Esophagus muscularis mucosa (tissue), 4 donors: Measurements from ENCODE around the gene MORC2.

Experiments used
- CTCF ChIP-seq, 3 experiments: fragments of 200-600 bp in 2 of 3; fragments of 450-650 bp in 1 of 3; sonication (generic) in 2 of 3; IDR thresholded peaks; one replicate each; pipeline ENCODE4 v1.5.1; 2017 to 2019; ENCODE audit warnings: antibody characterized with exemption in 3 of 3, mild to moderate bottlenecking in 2 of 3, moderate library complexity in 1 of 3
- EP300 ChIP-seq: sonication (generic); formaldehyde crosslinking; IDR thresholded peaks from one replicate; pipeline ENCODE4 v1.6.1; 2017; ENCODE audit warnings: antibody characterized with exemption
- POLR2A ChIP-seq: fragments of 450-650 bp; IDR thresholded peaks from one replicate; pipeline ENCODE4 v1.6.1; 2017; ENCODE audit warnings: antibody characterized with exemption, moderate library complexity, mild to moderate bottlenecking, low read depth

GRCh38 chr22:30905696-30906341, 62.8 kb downstream of the MORC2 start:
- no peak for TF ChIP-seq CTCF (IDR thresholded peaks at IDR 0.05)
- no peak for TF ChIP-seq EP300
- TF ChIP-seq POLR2A: no peak
